ENCODE measurements around the gene PXN. TPM values are rescaled to one million over a fixed set of nuclear protein-coding genes. Genes with fewer than 3 reads are reported as not detected.
"Not testable (repeated sequence)": the region's sequence is repeated elsewhere in the genome, so short reads cannot be mapped to it uniquely, and the experiment has no call there.

The PXN gene
- total RNA-seq, 1 experiment from 2014 or later, result 22.0 TPM

GRCh38 chr12:120220838-120221575 is 44.5 kb downstream of the PXN start:
- in situ Hi-C loops (cut with HindIII; ENCODE audit: low pct_unique_long_range_greater_than_20kb, low sequenced_read_pairs), result no loop called here
- peak; percentile 92 for DNase-seq (ENCODE audit: low read depth, low spot score)

GRCh38 chr12:120218680-120219606 is 46.6 kb downstream of the PXN start:
- DNase-seq (ENCODE audit: low read depth, low spot score), result no peak
- in situ Hi-C loops (cut with HindIII; ENCODE audit: low pct_unique_long_range_greater_than_20kb, low sequenced_read_pairs), result no loop called here

GRCh38 chr12:120216742-120217605 is 48.6 kb downstream of the PXN start:
- in situ Hi-C loops (cut with HindIII; ENCODE audit: low pct_unique_long_range_greater_than_20kb, low sequenced_read_pairs), result no loop called here
- DNase-seq (ENCODE audit: low read depth, low spot score), result no peak

GRCh38 chr12:120215766-120216735 is 49.5 kb downstream of the PXN start:
- in situ Hi-C loops (cut with HindIII; ENCODE audit: low pct_unique_long_range_greater_than_20kb, low sequenced_read_pairs), result no loop called here
- DNase-seq (ENCODE audit: low read depth, low spot score), result no peak

GRCh38 chr12:120215357-120215735 is 50.2 kb downstream of the PXN start:
- DNase-seq (ENCODE audit: low read depth, low spot score), result no peak
- in situ Hi-C loops (cut with HindIII; ENCODE audit: low pct_unique_long_range_greater_than_20kb, low sequenced_read_pairs), result no loop called here

GRCh38 chr12:120214626-120215356 is 50.7 kb downstream of the PXN start:
- in situ Hi-C loops (cut with HindIII; ENCODE audit: low pct_unique_long_range_greater_than_20kb, low sequenced_read_pairs), result no loop called here

GRCh38 chr12:120213758-120214157 is 51.8 kb downstream of the PXN start:
- no peak for DNase-seq (ENCODE audit: low read depth, low spot score)
- in situ Hi-C loops (cut with HindIII; ENCODE audit: low pct_unique_long_range_greater_than_20kb, low sequenced_read_pairs), result no loop called here

More at GRCh38 chr12:120214626-120215356, 50.7 kb downstream of the PXN start:
- DNase-seq (ENCODE audit: low read depth, low spot score), result no peak

GRCh38 chr12:120213182-120213581 is 52.3 kb downstream of the PXN start:
- in situ Hi-C loops (cut with HindIII; ENCODE audit: low pct_unique_long_range_greater_than_20kb, low sequenced_read_pairs), result not testable (repeated sequence)

GRCh38 chr12:120212301-120212700 is 53.2 kb downstream of the PXN start:
- in situ Hi-C loops (cut with HindIII; ENCODE audit: low pct_unique_long_range_greater_than_20kb, low sequenced_read_pairs), result no loop called here

More at GRCh38 chr12:120213182-120213581, 52.3 kb downstream of the PXN start:
- DNase-seq (ENCODE audit: low read depth, low spot score), result not testable (repeated sequence)

GRCh38 chr12:120211904-120212283 is 53.6 kb downstream of the PXN start:
- in situ Hi-C loops (cut with HindIII; ENCODE audit: low pct_unique_long_range_greater_than_20kb, low sequenced_read_pairs), result no loop called here

More at GRCh38 chr12:120212301-120212700, 53.2 kb downstream of the PXN start:
- DNase-seq (ENCODE audit: low read depth, low spot score), result no peak

GRCh38 chr12:120211243-120211903 is 54.2 kb downstream of the PXN start:
- DNase-seq (ENCODE audit: low read depth, low spot score), result no peak
- in situ Hi-C loops (cut with HindIII; ENCODE audit: low pct_unique_long_range_greater_than_20kb, low sequenced_read_pairs), result no loop called here

More at GRCh38 chr12:120211904-120212283, 53.6 kb downstream of the PXN start:
- no peak for DNase-seq (ENCODE audit: low read depth, low spot score)

GRCh38 chr12:120209851-120210250 is 55.7 kb downstream of the PXN start:
- in situ Hi-C loops (cut with HindIII; ENCODE audit: low pct_unique_long_range_greater_than_20kb, low sequenced_read_pairs), result no loop called here

GRCh38 chr12:120207227-120207626 is 58.3 kb downstream of the PXN start:
- in situ Hi-C loops (cut with HindIII; ENCODE audit: low pct_unique_long_range_greater_than_20kb, low sequenced_read_pairs), result no loop called here
- no peak for DNase-seq (ENCODE audit: low read depth, low spot score)

More at GRCh38 chr12:120209851-120210250, 55.7 kb downstream of the PXN start:
- no peak for DNase-seq (ENCODE audit: low read depth, low spot score)

- in situ Hi-C loops (cut with HindIII; ENCODE audit: low pct_unique_long_range_greater_than_20kb, low sequenced_read_pairs); DNase-seq (ENCODE audit: low read depth, low spot score): not testable (repeated sequence)
These were observed 58.7 kb downstream of the PXN start for GRCh38 chr12:120206781-120207180.

GRCh38 chr12:120206228-120206627 is 59.3 kb downstream of the PXN start:
- no peak for DNase-seq (ENCODE audit: low read depth, low spot score)
- in situ Hi-C loops (cut with HindIII; ENCODE audit: low pct_unique_long_range_greater_than_20kb, low sequenced_read_pairs), result no loop called here

Measured in SK-MEL-5 (cell line).